H1 (cell line): Measurements from ENCODE around the gene RLBP1. TPM values are rescaled to one million over a fixed set of nuclear protein-coding genes. Genes with fewer than 3 reads are reported as not detected.

Experiments
- CEBPB ChIP-seq: IDR thresholded peaks from 2 replicates; pipeline ENCODE4 v1.6.1; 2012; ENCODE audit warnings: low read depth, low read length
- CTBP2 ChIP-seq: IDR thresholded peaks from 2 replicates; pipeline ENCODE4 v1.7.0; 2011; ENCODE audit warnings: borderline replicate concordance, mild to moderate bottlenecking, moderate library complexity, mixed read lengths, low read length; ENCODE audit not compliant: insufficient read depth, insufficient read length
- HDAC2 ChIP-seq, 2 experiments: fragments of 300-600 bp in 1 of 2; sonication (generic) in 1 of 2; IDR thresholded peaks; 2 replicates each; pipeline ENCODE4 v1.6.1; 2011 to 2012; ENCODE audit warnings: low read depth in 2 of 2, low read length in 2 of 2, mild to moderate bottlenecking in 2 of 2, moderate library complexity in 2 of 2, borderline replicate concordance in 1 of 2, inconsistent platforms in 1 of 2
- KDM4A ChIP-seq: IDR thresholded peaks from one replicate; pipeline ENCODE4 v1.7.1; 2012; ENCODE audit warnings: low read depth, mild to moderate bottlenecking, moderate library complexity, low read length, inconsistent platforms; ENCODE audit not compliant: severe bottlenecking
- POLR2AphosphoS5 ChIP-seq: IDR thresholded peaks from 2 replicates; pipeline ENCODE4 v1.6.1; 2011; ENCODE audit warnings: low read depth, low read length
- RAD21 ChIP-seq, 2 experiments: IDR thresholded peaks in 1 of 2; conservative IDR thresholded peaks in 1 of 2; 2 replicates each; pipeline ENCODE4 v1.6.1; 2011; ENCODE audit warnings: low read depth in 2 of 2, low read length in 2 of 2, improper control_type of control experiment in 1 of 2, inconsistent platforms in 1 of 2, mild to moderate bottlenecking in 1 of 2, moderate library complexity in 1 of 2
- SP2 ChIP-seq: IDR thresholded peaks from 2 replicates; pipeline ENCODE4 v1.6.1; 2012; ENCODE audit warnings: mild to moderate bottlenecking, low read length, inconsistent platforms
- polyA plus RNA-seq, 7 experiments: library from polyadenylated mRNA; depleted of rRNA in 3 of 7; stranded (reverse) in 5 of 7; unstranded in 2 of 7; fragments of >200 nt in 5 of 7; fragments of 200-250 nt in 2 of 7; gene quantifications; 1 replicate in 5 of 7; 2 replicates in 1 of 7; 4 replicates in 1 of 7; pipeline versions ENCODE4 v1.2.1 to v1.2.3, GENCODE V29; 2011 to 2013; ENCODE audit warnings: missing spikeins in 2 of 7, mixed read lengths in 2 of 7
- total RNA-seq: library from RNA; stranded (reverse); fragmentation: NEBNext Ultra II Directional; extraction: Animal tissue kit (Norgen Biotek cat#: 25700); gene quantifications from 2 replicates; pipeline ENCODE4 v1.2.1, GENCODE V29; 2021

The RLBP1 gene
- total and polyA plus RNA-seq, 2 of the 8 experiments (the other 6 are each of a cell fraction or from before 2014, with no cell fraction given), result 0.05 TPM; not detected in 1

DNA sequence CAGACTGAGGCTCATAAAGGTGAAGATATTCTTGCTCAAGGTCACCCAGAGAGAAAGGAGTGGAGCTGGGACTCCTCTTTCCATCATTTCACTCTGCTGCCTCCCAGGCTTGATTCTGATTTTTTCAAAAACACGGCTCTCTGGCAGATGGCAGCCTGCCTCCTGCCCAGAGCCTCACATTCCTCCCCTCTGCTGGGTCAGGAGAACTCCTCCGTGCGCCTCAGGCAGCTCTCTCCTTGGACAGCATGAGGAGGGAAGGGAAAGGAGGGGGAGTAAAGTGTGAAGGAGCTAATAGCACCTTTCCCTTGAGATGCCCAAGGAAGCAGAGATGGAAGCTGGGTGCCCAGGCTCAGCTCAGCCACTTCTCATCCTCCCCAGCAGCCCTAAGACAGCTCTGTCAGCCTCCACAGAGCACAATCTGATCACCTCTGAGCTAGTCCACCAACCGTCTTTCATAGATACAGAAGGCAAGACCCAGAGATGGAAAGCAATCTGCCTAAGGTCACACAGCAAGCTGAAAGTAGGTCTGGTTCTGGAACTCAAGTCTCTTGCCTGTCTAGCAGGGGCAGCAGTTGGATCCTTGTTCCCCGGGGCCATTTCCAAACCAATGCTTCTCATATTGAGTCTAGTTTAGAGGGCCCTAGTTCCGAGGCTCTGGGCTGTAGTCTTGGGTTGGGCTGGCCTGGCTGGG is 3.5 kb downstream of the RLBP1 start (continued):
- no peak for TF ChIP-seq KDM4A
- no peak for TF ChIP-seq CEBPB
- TF ChIP-seq SP2, result no peak
- no peak for TF ChIP-seq RAD21 (IDR thresholded peaks at IDR 0.05 in 1 of 2, conservative IDR thresholded peaks at IDR 0.05 in 1 of 2; ENCODE audit: low read depth in 2 of 2, low read length in 2 of 2)
- TF ChIP-seq CTBP2, result no peak
- no peak for TF ChIP-seq POLR2AphosphoS5
- TF ChIP-seq HDAC2 (IDR thresholded peaks at IDR 0.05; ENCODE audit: borderline replicate concordance in 1 of 2, low read depth in 2 of 2, low read length in 2 of 2), result no peak
